CD4-positive, alpha-beta T cell treated with Interleukin-1 beta for 1 hour (primary cell): ENCODE results near the gene EHD4.

ENCODE experiments used
- DNase-seq, 2 donors: peaks; one replicate each; pipeline ENCODE4 v3.0.0-alpha.2; 2020 to 2022

Gene EHD4

DNA sequence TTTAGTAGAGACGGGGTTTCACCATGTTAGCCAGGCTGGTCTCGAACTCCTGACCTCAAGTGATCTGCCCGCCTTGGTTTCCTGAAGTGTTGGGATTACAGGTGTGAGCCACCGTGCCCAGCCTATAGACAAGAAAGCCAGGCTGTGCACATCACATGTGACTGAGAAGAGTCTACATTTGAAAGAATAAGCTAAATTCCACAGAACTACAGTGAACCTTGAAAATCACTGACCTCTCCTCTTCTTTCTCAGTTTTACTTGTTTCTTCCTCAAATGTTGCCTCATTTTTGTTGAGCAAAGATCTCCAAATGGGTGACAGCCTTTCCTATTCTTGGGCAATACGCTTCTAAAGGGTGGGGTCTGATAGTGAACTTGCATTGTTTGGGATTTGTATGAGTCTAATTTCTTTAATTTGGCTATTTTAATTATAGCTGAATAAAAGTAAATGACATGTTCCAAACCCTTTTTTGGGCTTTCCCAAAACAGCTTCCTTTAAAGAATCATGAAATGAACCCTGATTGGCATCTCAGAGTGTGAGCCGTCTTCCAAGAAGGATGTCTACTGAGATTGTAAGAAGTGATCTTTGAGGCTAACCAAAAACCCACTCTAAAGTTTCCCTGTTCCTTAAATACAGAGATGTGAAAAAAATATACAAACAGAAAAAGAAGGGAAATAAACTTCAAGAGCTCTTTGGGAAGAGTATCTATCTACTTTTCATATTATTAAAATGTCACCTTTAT is 56.9 kb downstream of the EHD4 start:
- no peak for DNase-seq

DNA sequence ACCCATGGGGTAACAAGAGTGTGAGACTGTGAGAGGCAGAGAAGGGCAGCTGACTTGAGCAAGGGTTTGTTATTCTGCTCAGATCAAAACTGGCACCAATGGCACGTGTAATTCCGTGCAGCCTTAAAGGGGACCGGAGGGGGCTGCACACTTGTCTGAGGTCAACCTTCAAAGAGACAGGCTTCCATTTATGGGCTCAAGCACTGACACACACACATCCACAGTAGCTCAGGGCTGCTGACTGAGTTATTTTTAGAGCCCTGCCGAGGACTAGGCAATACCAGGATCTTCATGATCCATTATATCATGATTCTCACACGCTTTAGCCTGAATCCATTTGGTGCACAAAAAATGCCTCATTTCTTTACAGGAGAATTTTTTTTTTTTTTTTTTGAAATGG is 57.9 kb downstream of the EHD4 start:
- DNase-seq, result no peak

DNA sequence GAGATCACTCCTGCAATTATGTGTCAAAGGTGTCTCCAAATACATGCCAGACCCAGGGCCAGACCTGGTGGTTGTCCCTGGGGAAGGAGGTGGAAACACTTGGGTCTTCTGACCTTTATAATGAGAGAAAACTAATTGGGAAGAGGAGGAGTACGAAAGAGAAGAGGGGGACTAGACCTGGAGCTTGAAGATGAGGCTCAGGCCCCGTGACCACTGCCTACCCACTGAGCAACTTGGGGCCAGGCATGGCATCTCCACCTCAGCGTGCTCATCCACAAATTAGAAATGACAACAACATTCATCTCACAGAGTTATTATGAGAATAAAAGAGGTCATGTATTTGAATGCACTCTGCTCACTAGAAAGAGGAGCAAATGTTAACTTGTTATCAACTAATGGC is 59.1 kb downstream of the EHD4 start:
- DNase-seq, result no peak

DNA sequence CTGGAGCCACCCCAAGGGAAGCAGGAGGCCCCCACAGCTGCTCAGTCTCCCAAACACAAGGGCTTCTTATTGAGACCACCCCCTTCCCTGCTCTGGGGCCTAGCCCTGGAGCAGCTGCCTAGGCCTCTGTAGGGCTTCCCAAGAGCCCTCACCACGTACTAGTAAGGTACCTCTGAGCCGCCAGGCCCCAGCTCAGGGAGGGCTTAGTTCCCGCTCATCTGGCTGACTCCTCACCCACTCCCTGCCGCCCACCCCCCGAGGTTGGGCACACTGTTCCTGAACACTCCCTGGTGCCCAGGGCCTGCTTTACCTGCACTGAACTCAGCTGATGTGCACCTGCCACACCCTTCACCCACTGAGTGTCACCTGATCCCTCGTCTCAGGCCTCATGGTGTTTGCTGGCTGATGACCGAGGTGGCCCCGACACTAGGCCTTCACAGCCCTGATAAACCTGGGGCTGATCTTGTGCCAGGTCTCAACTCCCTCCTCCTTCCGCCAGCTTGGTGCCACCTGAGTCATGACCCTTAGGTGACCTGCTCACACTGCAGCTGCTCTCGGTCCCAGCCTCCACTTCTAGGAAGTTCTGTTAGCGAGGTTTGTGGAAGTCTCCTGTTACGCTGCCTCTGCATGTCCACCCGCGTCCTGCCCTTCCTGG is 60.5 kb downstream of the EHD4 start:
- no peak for DNase-seq

DNA sequence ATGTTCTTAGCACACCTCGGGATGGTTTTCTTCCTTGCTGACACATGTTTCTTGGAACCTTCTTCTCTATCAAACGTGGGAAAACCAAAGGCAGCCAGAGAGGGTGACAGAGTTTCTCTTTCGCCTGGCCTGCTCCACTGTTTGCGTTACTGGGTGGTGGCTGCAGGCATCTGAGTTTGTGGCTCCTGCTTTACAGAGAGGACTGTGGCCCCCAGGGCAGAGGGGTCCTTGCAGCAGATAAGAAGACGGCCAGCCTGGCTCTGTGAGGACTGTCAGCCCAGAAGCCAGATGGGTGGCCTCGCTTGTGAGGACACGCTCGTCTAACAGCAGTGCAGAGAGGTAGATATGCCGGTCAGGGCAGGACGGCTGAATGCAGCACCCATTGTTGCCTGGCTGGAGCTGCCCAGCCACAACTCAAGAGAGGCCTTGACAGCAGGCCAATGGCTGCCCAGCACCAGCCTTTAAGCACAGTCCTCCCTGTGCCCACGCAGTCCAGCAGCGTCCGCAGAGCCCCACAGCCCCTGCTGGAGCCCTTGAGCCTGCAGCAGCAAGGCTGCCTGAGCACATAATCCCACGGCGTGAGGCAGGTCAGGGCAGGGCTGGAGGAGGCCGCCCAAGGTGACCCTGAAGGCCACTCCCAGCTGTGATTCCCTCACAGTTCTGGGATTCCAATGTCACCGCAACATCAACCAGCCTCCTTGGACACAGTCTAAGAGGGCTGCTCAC is 63.5 kb downstream of the EHD4 start:
- DNase-seq, result no peak

DNA sequence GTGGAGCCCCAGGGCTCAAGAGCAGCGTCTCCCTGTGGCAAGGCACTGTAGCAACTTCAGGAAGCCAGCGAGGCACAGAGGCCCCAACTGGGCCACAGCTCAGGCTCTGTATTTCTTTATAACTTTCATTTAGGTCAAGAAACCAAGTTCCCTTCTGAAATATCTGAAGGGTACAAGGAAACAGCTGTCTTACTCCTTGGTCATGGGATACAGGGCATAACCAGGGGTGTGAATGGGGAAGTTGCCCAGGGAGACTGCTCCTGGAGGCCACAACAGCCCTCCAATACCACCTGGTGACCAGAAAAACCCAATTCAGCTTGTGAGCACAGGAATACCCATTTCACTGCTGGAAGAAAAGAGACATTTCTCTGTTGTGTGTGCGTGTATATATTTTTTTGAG is 65.2 kb downstream of the EHD4 start:
- DNase-seq, result no peak

DNA sequence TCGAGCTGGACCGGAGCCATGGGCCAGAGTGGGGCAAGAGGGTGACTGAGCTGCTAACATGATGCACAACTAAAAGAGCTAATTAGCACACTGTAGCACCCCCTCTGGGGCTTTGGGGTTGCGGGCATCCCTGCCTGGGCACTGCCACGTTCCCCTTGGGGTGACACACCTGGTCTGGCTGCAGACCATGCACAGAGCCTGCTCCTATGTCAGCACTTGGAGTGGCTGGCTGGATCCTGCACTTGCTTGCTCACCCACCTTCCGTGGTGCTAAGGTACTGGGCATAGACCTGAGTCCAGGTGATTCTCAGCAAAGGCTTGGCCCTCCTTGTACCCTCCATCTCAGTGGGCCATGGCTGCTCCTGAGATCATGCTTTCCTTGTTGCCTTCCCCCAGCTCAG is 65.7 kb downstream of the EHD4 start:
- no peak for DNase-seq

DNA sequence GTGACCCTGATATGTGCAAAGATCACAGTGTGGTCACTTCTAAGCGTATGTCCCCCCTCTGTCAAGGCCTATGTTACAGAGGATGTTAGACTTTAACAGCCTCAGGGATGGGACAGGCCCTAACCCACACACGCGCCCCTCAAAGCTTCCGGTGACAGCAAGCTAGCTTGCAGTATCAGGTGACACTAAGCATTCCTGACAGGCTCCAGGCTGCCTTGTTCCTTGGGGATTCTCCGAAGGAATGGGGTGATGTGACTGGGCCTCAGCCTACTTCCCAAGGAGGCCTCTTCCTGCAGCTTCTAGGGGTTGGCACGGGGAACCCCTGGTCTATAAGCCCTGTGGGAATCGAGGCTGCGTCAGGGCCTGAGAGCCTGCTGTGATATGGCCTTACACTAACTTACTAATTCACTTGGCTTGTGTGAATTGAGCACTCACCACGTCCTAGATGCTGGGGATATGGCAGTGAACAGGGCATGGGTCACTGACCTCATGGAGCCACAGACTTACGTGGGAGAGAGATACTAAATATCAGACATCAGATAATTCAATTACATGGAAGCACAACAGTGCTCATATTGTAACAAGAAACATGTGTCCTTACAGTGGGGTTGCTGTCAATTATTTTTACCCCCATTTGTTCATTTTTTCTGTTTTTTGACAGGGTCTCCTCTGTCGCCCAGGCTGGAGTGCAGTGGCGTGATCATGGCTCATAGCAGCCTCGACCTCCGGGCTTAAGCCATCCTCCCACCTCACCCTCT is 67.1 kb downstream of the EHD4 start:
- no peak for DNase-seq

DNA sequence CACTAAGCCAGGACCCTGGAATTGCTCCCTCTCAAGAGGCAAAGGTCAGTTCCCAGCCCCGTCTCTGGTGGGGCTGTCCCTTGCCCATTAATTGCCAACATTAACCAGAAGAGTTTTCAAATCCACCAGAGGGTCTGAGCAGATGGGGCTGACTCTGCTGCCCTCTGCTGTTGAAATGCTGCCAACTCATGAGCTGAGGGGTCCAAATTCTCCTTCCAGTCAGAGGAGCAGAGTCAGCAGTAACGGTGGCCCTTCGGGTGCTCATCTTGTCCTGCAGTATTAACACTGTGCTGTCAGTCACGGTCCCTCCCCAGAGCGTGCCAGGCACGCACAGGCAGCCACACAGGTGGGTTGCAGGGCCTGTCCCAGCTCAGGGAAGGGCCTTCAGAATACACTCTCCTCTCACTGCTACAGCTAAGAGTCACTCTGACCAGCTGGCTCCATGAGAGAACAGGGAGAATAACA is 67.8 kb downstream of the EHD4 start:
- peak; percentile 70 to 76 for DNase-seq

DNA sequence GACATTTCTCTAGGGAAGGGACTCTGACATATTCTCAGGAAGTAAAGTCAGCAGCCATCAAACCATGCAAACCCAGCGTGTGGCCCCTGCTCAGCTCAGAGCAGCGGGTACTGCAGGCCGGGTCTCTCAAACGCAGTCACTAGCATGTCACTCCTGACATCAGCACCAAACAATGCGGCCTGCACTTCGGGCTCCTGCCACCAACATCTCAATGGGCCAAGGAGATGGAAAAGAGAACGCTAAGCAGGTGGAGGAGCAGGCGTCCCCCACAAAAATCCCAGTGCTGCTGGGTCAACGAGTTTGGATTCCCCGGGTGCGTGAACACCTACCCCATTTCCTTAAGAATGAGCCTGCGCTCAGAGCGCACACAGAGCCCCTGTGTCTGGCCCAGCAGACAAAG is 68.6 kb downstream of the EHD4 start:
- DNase-seq, result no peak

DNA sequence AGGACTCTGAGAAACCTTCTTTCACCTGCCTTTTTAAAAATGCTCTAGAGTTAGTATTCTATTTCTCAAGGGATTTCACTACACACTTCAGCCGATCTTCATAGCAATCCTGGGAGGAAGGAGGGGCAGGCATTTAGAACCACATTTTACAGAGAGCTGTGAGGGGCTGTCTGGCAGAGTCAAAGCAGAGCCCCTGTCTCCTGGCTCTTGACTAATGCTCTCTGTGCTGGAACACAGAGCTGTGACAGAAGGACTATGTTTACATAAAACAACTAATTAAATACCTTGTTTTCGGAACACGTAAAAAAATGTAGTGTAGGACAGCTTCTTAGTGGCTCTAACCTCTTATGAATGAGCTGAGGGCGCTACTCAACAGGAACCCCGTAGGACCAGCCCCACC is 70.9 kb downstream of the EHD4 start:
- DNase-seq, result no peak

DNA sequence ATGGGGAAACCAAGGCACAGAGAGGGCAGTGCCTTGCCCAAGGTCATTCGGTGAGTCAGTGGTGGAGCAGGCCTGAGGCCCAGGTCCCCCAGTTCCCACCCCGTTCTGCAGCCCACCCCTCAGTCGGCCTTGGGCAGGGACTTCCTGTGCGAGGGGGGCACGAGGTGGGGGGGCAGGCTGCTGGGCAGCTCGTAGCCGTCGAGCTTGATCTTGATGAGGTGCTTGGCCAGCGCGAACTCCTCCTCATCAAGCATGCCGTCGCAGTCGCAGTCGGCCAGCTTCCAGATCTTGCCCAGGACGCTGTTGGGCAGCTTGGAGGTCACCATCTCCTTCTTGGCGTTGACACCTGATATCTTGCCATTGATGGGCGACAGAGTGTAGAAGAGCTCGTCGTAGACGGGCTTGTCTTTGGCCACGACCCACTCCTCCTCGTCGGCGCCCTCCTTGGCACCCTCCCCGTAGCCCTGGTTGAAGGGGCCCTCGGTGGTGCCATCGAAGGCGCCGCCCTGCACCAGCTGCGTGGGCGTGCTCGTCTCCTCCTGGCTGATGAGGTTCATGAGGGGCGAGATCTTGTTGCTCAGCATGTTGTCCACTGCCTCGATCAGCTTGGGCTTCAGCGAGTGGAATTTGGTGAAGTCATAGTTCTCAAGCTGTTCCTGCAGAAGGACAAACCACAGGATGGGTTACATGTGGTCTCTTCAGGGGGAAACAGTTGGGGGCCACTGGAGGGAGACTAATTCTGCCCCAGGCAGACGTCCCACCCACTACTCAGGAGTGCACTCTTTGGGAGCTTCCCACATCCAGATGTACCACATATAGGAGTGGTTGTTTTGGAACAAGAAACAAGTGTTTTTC is 71.6 kb downstream of the EHD4 start:
- no peak for DNase-seq

DNA sequence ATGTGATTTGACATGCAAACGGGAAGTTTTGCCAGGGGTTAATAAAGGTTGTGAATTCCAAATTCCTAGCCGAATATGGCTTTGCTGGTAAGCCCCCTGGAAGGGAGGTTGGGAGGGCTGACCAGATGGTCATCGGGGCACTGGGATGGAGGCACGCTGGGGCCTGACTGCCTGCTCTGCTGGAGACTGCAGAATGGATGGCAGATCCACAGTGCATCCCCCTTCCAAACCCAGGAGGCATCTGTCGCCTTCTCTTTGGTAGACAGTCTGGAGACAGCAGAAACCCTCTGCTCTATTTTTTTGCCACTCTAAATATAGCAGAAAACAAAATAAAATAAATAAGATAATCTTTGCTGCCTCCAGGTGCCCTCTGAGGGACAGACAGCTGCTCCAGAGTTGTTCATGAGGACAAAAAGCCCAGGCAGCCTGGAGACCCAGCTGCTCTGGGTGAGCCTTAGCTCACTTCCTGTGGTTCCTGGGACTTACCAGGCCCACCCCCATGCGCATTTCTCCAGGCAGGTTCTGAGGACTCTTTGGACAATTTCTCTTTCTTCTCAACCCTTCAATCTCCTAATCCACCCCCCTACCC is 72.4 kb downstream of the EHD4 start:
- DNase-seq, result no peak

DNA sequence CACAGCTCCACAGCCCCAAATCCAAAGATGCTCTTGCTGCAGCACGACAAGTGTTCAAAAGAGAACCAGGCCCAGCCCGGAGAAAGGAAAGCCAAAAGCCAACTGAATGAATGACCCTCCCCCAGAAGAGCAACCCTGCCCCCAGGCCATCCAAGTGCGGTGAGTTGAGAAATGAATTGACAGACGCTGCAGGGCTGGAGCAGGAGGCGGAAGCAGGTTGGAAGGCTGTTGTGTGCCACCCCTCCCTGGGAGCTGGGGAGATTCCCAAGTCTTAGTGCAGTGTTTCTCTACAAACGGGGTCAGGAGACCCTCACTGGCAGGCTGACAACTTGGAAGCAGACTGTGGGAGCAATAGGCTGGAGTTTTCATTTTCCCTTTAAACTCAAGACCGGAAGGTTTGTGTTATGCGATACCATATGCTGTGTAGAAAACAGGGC is 75.0 kb downstream of the EHD4 start:
- no peak for DNase-seq

DNA sequence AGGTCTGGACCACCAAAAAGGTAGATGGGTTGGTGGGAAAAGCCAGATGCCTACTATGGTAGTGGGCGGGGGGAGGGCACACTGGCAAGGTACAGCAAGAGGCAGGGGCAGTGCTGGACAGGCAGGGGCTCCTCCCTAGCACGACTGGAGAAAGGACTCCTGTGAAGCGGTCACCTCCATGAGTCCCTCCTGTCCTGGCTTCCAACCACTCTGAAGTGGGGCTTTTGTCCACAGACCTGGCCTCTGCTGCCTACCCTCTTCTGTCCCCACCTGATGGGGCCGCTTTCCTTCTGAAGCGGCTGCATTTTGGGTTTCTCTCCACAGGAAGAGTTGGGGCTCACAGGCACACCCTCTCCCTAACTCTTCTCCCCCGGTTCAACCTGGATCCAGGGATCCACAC is 75.8 kb downstream of the EHD4 start:
- no peak for DNase-seq

DNA sequence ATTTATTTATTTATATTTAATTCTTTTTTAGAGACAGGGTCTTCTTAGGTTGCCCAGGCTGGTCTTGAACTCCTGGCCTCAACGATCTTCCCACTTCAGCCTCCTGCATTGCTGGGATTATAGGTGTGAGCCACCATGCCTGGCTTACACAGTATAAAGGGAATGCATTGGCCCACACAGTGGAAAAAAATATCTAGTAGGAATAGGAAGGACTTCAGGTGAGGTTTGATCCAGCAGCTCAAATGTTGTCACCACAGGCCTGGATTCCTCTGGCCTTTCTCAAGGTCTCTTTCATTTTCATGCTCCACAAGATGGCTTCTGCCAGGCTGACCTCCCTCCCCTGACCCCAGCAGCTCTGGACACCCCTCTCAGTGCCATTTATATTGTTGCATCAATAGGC is 76.4 kb downstream of the EHD4 start:
- DNase-seq, result no peak

DNA sequence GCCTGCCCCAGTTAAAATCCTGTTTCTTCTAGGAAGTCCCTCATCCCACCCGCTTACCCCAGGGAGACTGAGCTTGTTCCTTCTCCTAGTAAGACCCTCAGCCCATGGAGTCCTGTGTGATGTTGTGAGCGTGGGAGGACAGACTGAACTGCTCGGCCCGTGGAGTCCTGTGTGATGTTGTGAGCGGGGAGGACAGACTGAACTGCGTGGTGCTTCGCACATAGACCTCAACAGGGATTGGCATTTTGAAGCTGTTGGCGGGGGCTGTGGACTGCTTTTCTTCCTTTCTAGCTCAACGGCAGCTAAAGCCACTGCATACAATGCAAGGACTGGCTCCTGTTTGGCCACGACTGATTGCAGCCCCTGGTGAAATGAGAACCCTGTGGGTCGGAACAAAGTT is 76.9 kb downstream of the EHD4 start:
- no peak for DNase-seq

DNA sequence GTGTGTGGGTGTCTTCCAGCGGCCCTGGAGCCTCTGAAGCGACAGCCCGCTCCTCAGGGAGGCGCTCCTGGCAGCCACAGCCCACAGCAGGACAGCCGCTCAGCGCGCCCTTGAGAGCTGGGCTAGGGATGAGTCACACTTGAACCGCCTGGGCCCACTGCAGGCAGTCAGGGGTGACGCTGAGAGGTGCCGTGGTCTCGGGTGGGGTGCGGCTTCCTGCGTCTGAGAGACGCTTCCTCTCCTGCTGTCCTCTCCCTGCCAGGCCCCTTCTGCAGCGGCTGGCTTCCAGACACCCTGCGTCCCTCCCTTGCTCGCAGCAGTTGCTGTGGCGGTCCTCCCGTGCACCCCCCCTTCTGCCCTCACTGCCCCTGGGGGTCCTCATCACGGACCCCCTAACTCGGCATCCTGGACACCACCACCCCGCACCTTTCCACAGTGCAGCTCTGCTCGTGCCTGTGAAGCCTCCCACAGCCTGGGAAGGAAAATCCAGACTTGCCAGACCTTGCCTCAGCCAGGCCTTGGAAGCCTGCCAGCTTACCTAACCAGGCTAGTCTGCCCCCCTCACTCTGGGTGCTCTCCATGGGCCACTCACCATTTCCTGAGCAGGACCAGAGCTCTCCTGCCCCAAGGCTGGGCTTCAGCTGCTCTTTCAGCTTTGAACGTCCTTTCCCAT is 77.4 kb downstream of the EHD4 start:
- peak; percentile 89 to 94 for DNase-seq

DNA sequence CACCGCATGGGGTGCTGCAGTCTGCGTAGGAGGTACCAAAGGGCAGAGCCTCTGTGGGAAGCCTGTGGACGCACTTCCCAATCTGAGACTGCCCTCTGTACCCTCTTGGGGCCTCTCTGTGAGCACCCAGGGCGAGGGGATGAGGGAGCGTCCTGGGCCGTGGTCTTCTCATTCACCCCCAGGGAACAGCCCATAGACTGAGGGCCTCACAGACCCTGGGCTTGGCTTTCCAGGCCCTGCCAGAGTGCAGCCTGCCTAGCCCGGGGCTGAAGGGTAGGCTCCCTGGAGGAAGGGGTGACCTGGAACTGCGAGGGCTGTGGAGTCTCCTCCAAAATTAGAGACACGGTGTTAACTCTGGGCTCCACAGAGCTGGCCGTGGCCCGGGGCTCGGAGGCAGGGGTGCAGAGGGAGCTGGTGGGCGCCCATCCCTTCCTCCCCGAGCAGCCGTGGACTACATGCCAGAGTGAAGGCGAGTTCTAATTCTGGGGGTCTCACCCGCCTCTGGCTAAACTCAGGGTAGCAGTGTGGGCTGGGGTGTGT is 78.0 kb downstream of the EHD4 start:
- DNase-seq, result no peak

DNA sequence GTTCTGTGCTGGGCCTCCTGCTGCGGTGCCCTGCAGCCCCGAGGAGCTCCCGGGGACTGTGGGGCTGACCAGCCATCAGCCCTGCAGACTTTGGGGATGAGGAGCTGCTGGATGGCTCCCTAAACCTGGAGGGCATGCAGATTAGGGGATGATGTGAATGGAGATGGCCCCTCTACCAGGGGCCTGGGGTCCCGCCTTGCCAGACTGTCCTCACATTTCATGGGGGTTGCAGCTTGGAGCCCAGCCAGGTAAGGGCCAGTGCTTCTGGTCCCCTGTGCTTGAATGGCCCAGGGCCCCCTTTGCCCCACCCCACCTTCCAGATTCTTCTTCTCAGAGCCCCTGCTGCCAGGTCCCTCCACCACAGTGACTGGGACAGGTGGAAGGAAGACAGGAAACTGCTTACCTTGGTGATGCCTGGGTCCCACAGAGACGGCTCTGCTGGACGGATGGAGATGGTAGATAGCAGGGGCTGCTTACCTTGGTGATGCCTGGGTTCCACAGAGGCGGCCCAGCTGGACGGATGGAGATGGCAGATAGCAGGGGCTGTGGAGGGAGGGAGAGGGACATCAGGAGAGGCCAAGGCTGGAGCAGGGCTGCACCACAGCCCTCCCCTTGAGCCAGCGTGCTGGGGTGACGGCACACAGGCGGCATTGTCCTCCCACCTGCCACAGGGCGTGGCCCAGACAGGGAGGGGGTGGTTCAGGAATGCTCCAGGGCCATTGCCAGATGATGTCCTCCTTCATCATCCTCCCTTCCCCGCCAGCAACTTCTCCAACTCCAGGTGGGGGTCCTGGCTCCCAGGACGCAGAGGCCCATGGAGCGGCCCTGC is 78.7 kb downstream of the EHD4 start, which contains the start of gene SPTBN5:
TSS of gene SPTBN5 (minus strand) at position 632 of the 829 bp plus-strand sequence. CDS start at position 76, 556 bp downstream.
- DNase-seq, result no peak
